ENCODE results near the gene CDV3. TPM values are rescaled to one million over a fixed set of nuclear protein-coding genes. Genes with fewer than 3 reads are reported as not detected.

Gene CDV3
- total RNA-seq, 1 experiment from 2014 or later, result 173 TPM

GRCh38 chr3:133599280-133599679 lies 25.8 kb downstream of the CDV3 start:
- peaks cover 2 to 8% of the 10 kb centered on the region in 2 experiments; a peak in 2 of 4 replicates for H3K4me1 Mint-ChIP-seq
- H4K91ac ChIP-seq (ENCODE audit: insufficient read length, low read depth, low read length), result no peak overlapping the region
- no peaks in the 10 kb centered on the region for H3K79me1 ChIP-seq (ENCODE audit: insufficient read depth, low read depth, low read length, poor library complexity, severe bottlenecking)
- no peak overlapping the region for H3K56ac ChIP-seq (ENCODE audit: insufficient read length, low read depth, low read length)
- H3K27me3 ChIP-seq (ENCODE audit: insufficient read depth, low read length), result no peaks in the 10 kb centered on the region
- no peak overlapping the region for H3T11ph ChIP-seq (ENCODE audit: low read length)
- H3K23me2 ChIP-seq (ENCODE audit: insufficient read length, low read depth, low read length, poor library complexity, severe bottlenecking), result no peaks in the 10 kb centered on the region
- no peak overlapping the region for H2BK120ac ChIP-seq (ENCODE audit: low read depth, low read length, poor library complexity, severe bottlenecking)
- H3K9me3 Mint-ChIP-seq, result no peaks in the 10 kb centered on the region
- no peak overlapping the region for H3K14ac ChIP-seq (ENCODE audit: insufficient read depth, low read length)
- no peak for TF ChIP-seq CTCF (conservative IDR thresholded peaks at IDR 0.05)
- H3K27ac ChIP-seq (ENCODE audit: insufficient read length, low read depth, low read length), result no peak overlapping the region
- H2BK15ac ChIP-seq (ENCODE audit: low read depth, low read length), result no peak overlapping the region
- H3K4me3 Mint-ChIP-seq, result no peak overlapping the region
- H3K4ac ChIP-seq (ENCODE audit: low read depth, low read length), result no peak overlapping the region
- no peak overlapping the region for H3K27ac Mint-ChIP-seq
- H2BK5ac ChIP-seq (ENCODE audit: insufficient read length, low read length), result no peak overlapping the region
- DNase-seq, result no peak
- no peaks in the 10 kb centered on the region for H3K9me3 ChIP-seq (ENCODE audit: control insufficient read depth, low read depth, low read length)
- H3K9ac ChIP-seq (ENCODE audit: extremely low read depth, insufficient read length, low read length), result no peak overlapping the region
- no peak overlapping the region for H4K5ac ChIP-seq (ENCODE audit: insufficient read length, low read depth, low read length)
- H3K36me3 Mint-ChIP-seq (ENCODE audit: insufficient read depth in 1 of 3, low read depth in 3 of 3), result peaks cover 0 to 17% (median 5%) of the 10 kb centered on the region in 3 experiments; a peak in 6 of 7 replicates
- no peaks in the 10 kb centered on the region for H3K79me2 ChIP-seq (ENCODE audit: insufficient read depth, low read length)
- no peak overlapping the region for H2AK5ac ChIP-seq (ENCODE audit: insufficient read length, low read length)
- no peaks in the 10 kb centered on the region for H4K20me1 ChIP-seq (ENCODE audit: control insufficient read depth, insufficient read depth, insufficient read length)
- no peak overlapping the region for H2BK20ac ChIP-seq (ENCODE audit: low read depth, low read length, poor library complexity, severe bottlenecking)
- no peak overlapping the region for H2BK12ac ChIP-seq (ENCODE audit: insufficient read length, low read depth, low read length)
- H2AFZ ChIP-seq (ENCODE audit: low read length), result no peak overlapping the region
- no peaks in the 10 kb centered on the region for H3K4me1 ChIP-seq (ENCODE audit: insufficient read depth, low read length)
- no CpG with 5 or more reads among the region's 2 CpGs for WGBS (ENCODE audit: extremely low coverage, insufficient read length, low lambda C conversion rate)
- no peak overlapping the region for H4K8ac ChIP-seq (replicated peaks; ENCODE audit: insufficient read length, low read depth, low read length)
- no peak overlapping the region for H3K23ac ChIP-seq (ENCODE audit: insufficient read length, low read depth, low read length)
- no peak overlapping the region for H3K4me2 ChIP-seq (ENCODE audit: insufficient read depth, insufficient read length, low read length)
- H3K27me3 Mint-ChIP-seq (ENCODE audit: low read depth), result no peaks in the 10 kb centered on the region
- H3K18ac ChIP-seq (ENCODE audit: insufficient read length, low read depth, low read length), result no peak overlapping the region

Measured in H9 (cell line).